A673 (cell line): ENCODE measurements around the gene FAS.

Experiments used
- EZH2 ChIP-seq: fragments of 200-600 bp; sonication (generic); IDR thresholded peaks from 2 replicates; pipeline ENCODE4 v1.6.1; 2017; ENCODE audit warnings: borderline replicate concordance, low read depth, mild to moderate bottlenecking, mixed read lengths, antibody characterized with exemption, low read length; ENCODE audit not compliant: poor library complexity, severe bottlenecking
- TF ChIP-seq, protein P1 (sequence below): fragments of 300-800, 200-600 bp; sonication (generic); conservative IDR thresholded peaks from 2 replicates; pipeline ENCODE4 v1.5.1; 2017; ENCODE audit warnings: low read depth, mild to moderate bottlenecking, antibody characterized with exemption, low read length, moderate library complexity, mixed read lengths

DNA sequence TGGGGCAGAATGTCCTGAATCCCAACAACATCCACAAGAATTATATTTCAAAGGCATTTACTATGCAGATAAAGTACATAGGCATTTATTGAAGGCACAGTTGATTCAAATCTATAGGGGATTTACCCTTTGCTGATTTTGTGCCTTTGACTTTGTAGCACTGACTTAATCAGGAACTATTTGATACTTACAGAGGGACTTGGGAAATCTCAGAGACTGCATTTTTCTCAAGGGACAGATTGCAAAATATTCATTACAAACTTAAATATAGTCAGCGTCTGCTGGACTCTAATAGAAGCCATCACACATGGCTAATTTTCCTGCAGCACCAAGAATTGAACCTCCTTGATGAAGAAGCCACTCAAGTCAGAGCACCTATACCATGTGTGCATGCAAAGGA is 44.9 kb downstream of the FAS start:
- no peak for TF ChIP-seq EZH2
- TF ChIP-seq, protein P1, sequence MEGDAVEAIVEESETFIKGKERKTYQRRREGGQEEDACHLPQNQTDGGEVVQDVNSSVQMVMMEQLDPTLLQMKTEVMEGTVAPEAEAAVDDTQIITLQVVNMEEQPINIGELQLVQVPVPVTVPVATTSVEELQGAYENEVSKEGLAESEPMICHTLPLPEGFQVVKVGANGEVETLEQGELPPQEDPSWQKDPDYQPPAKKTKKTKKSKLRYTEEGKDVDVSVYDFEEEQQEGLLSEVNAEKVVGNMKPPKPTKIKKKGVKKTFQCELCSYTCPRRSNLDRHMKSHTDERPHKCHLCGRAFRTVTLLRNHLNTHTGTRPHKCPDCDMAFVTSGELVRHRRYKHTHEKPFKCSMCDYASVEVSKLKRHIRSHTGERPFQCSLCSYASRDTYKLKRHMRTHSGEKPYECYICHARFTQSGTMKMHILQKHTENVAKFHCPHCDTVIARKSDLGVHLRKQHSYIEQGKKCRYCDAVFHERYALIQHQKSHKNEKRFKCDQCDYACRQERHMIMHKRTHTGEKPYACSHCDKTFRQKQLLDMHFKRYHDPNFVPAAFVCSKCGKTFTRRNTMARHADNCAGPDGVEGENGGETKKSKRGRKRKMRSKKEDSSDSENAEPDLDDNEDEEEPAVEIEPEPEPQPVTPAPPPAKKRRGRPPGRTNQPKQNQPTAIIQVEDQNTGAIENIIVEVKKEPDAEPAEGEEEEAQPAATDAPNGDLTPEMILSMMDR = no peak
